HUES6 (cell line): ENCODE results near the gene SDK1.

Source experiments
- H3K27ac ChIP-seq: 2 replicates; pipeline ENCODE4 v1.7.0; 2013; ENCODE audit warnings: low read depth, mild to moderate bottlenecking, low read length, inconsistent platforms
- H3K27me3 ChIP-seq: 2 replicates; pipeline ENCODE4 v1.6.1; 2013; ENCODE audit warnings: low read length; ENCODE audit not compliant: control insufficient read depth, insufficient read depth
- H3K36me3 ChIP-seq: 2 replicates; pipeline ENCODE4 v1.6.1; 2013; ENCODE audit warnings: low read length; ENCODE audit not compliant: control insufficient read depth, insufficient read depth
- H3K4me1 ChIP-seq: 2 replicates; pipeline ENCODE4 v1.6.1; 2013; ENCODE audit warnings: low read length; ENCODE audit not compliant: control insufficient read depth, insufficient read depth
- H3K4me3 ChIP-seq: 2 replicates; pipeline ENCODE4 v1.5.1; 2013; ENCODE audit warnings: low read depth, low read length
- H3K9ac ChIP-seq: one replicate; pipeline ENCODE4 v1.6.1; 2013; ENCODE audit warnings: mild to moderate bottlenecking, low read length
- H3K9me3 ChIP-seq: 2 replicates; pipeline ENCODE4 v1.6.1; 2013; ENCODE audit warnings: low read depth, low read length; ENCODE audit not compliant: control insufficient read depth, insufficient read depth

The SDK1 gene

GRCh38 chr7:4150731-4151130 is 849.7 kb downstream of the SDK1 start:
- H3K4me1 ChIP-seq = no peaks in the 10 kb centered on the region
- H3K27me3 ChIP-seq = no peaks in the 10 kb centered on the region
- H3K9me3 ChIP-seq = no peaks in the 10 kb centered on the region
- H3K9ac ChIP-seq = no peak overlapping the region
- H3K4me3 ChIP-seq = no peak overlapping the region
- H3K36me3 ChIP-seq = no peaks in the 10 kb centered on the region
- H3K27ac ChIP-seq = no peak overlapping the region

GRCh38 chr7:4151524-4151923 is 850.5 kb downstream of the SDK1 start:
- H3K9ac ChIP-seq = no peak overlapping the region
- no peaks in the 10 kb centered on the region for H3K36me3 ChIP-seq
- H3K27me3 ChIP-seq = no peaks in the 10 kb centered on the region
- H3K27ac ChIP-seq = no peak overlapping the region
- H3K4me3 ChIP-seq = no peak overlapping the region
- no peaks in the 10 kb centered on the region for H3K4me1 ChIP-seq
- no peaks in the 10 kb centered on the region for H3K9me3 ChIP-seq

DNA sequence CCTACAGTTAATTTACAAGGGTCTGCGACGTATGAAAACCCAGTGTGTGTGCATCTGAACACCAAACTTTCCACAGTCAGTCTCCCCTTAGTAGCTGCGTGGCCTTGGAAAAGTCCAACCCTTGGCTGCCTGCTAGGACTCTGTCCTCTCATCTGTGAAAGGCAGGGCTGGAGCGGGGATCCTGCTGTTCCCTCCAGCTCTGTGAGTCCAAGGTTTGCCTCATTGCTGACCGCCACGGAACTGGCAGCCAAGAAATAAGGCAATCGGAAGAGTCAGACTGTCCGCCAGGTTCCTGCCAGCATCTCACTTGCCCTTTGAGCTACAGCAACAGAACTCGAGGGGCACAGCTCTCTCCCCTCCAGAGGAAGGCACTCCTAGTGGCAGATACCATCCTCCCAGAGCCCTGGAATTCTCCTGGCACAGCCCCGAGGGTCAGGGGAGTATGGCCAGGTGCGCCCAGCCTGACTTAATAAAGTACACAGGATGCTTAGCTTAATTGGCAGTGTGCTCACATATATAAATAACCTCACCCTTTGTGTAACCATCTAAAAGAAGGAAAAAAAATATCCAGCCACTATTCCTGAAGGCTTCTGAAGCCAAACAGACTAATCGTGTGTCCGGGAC is 851.0 kb downstream of the SDK1 start:
- no peaks in the 10 kb centered on the region for H3K4me1 ChIP-seq
- no peak overlapping the region for H3K4me3 ChIP-seq
- no peaks in the 10 kb centered on the region for H3K9me3 ChIP-seq
- no peak overlapping the region for H3K9ac ChIP-seq
- no peaks in the 10 kb centered on the region for H3K27me3 ChIP-seq
- H3K27ac ChIP-seq = no peak overlapping the region
- no peaks in the 10 kb centered on the region for H3K36me3 ChIP-seq

- no peaks in the 10 kb centered on the region for H3K27me3 ChIP-seq
- no peaks in the 10 kb centered on the region for H3K9me3 ChIP-seq
- H3K4me1 ChIP-seq = no peaks in the 10 kb centered on the region
- H3K27ac ChIP-seq = no peak overlapping the region
- no peak overlapping the region for H3K9ac ChIP-seq
- H3K36me3 ChIP-seq = no peaks in the 10 kb centered on the region
- H3K4me3 ChIP-seq = no peak overlapping the region
Measured at GRCh38 chr7:4154882-4155535, 854.0 kb downstream of the SDK1 start.

GRCh38 chr7:4156190-4156589 is 855.1 kb downstream of the SDK1 start:
- Histone ChIP-seq H3K27ac (no peak overlapping the region), H3K27me3 (no peaks in the 10 kb centered on the region), H3K4me1 (no peaks in the 10 kb centered on the region), H3K4me3 (no peak overlapping the region), H3K9ac (no peak overlapping the region), H3K9me3 (no peaks in the 10 kb centered on the region), H3K36me3 (no peaks in the 10 kb centered on the region)

DNA sequence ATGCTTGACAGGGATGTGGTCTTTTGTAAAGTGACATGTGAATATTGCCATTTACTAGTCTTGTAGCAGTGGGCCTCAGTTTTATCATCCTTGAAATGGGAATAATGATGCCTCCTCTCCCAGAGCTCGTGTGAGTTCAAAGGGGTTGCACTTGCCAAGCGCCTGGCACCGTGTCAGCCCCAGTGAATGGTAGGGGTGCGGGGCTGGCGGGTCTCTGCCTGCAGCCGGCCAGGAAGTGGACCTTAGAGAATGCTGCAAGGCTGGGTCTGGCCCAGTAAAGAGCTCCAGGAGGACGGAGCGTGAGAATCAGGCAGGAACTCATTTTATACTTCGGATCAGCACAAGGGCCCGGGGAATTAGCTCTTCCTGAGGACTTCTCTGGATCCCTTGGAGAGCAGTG is 856.6 kb downstream of the SDK1 start:
- Histone ChIP-seq H3K9ac (no peak overlapping the region), H3K4me3 (no peak overlapping the region), H3K27ac (no peak overlapping the region), H3K4me1 (no peaks in the 10 kb centered on the region), H3K27me3 (no peaks in the 10 kb centered on the region), H3K36me3 (no peaks in the 10 kb centered on the region), H3K9me3 (no peaks in the 10 kb centered on the region)

- no peaks in the 10 kb centered on the region for H3K9me3 ChIP-seq
- H3K27ac ChIP-seq = no peak overlapping the region
Measured at GRCh38 chr7:4158441-4159153, 857.5 kb downstream of the SDK1 start.

GRCh38 chr7:4159154-4159501 is 858.1 kb downstream of the SDK1 start:
- no peak overlapping the region for H3K9ac ChIP-seq
- no peaks in the 10 kb centered on the region for H3K27me3 ChIP-seq
- no peaks in the 10 kb centered on the region for H3K36me3 ChIP-seq
- H3K27ac ChIP-seq = no peak overlapping the region
- H3K4me3 ChIP-seq = no peak overlapping the region
- no peaks in the 10 kb centered on the region for H3K4me1 ChIP-seq
- H3K9me3 ChIP-seq = no peaks in the 10 kb centered on the region

More at GRCh38 chr7:4158441-4159153, 857.5 kb downstream of the SDK1 start:
- Histone ChIP-seq H3K4me1 (no peaks in the 10 kb centered on the region), H3K36me3 (no peaks in the 10 kb centered on the region), H3K4me3 (no peak overlapping the region), H3K27me3 (no peaks in the 10 kb centered on the region), H3K9ac (no peak overlapping the region)

GRCh38 chr7:4159761-4160554 is 858.9 kb downstream of the SDK1 start:
- no peak overlapping the region for H3K4me3 ChIP-seq
- no peaks in the 10 kb centered on the region for H3K27me3 ChIP-seq
- H3K4me1 ChIP-seq = no peaks in the 10 kb centered on the region
- no peak overlapping the region for H3K9ac ChIP-seq
- H3K36me3 ChIP-seq = no peaks in the 10 kb centered on the region
- no peak overlapping the region for H3K27ac ChIP-seq
- H3K9me3 ChIP-seq = no peaks in the 10 kb centered on the region

DNA sequence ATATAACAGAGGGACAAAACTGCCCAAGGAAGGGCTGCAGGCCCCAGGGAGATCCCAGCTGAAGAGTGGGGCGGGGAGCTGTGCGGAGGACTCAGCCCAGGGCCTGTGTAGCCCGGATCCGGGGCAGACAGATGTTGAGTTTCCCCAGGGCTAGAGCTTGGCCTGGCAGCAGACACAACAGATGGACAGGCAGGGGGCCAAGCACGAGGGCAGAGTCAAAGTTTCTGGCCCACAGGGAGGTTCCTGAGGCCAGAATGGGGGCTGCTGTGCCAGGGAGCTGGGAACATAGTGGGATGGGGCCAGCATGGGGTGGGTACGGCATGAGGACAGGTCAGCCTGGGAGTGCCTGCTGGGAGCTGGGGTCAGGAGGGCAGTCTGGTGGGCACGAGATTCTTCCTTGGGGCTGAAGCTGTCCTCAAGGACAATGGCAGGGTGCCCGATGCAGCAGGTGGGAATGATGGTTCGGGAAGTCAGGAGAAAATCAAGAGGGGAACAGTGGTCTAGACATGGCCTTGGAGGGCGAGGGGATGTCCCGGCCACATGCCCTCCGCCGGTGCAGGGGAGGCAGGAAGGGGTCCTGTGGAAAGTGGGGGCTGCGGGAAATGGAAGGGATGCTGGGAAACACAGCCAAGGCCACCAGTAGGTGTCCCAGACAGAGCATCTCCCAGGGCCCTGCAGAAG is 862.0 kb downstream of the SDK1 start:
- H3K36me3 ChIP-seq = no peaks in the 10 kb centered on the region
- H3K9me3 ChIP-seq = no peaks in the 10 kb centered on the region
- no peak overlapping the region for H3K27ac ChIP-seq
- H3K4me3 ChIP-seq = no peak overlapping the region
- H3K9ac ChIP-seq = no peak overlapping the region
- no peaks in the 10 kb centered on the region for H3K27me3 ChIP-seq
- peaks cover 5% of the 10 kb centered on the region; the same call in 1 of the 2 replicates for H3K4me1 ChIP-seq
